T-cell (primary cell): Measurements from ENCODE around the gene MME. TPM values are rescaled to one million over a fixed set of nuclear protein-coding genes. Genes with fewer than 3 reads are reported as not detected.

Source experiments
- ATAC-seq, 4 experiments: fragments of 200-7000 bp in 3 of 4; fragments of 150-1000 bp in 1 of 4; cut with Tn5 transposase; replicated peaks in 1 of 4; 1 replicate in 3 of 4; 2 replicates in 1 of 4; pipeline ENCODE4 v1.10.0; 2021; ENCODE audit warnings: moderate library complexity in 3 of 4, mild to moderate bottlenecking in 2 of 4, moderate number of reproducible peaks in 1 of 4
- CTCF ChIA-PET, 2 donors: fragments of 300-600 bp; sonication (Branson Sonifier 250); formaldehyde crosslinking; loops; one replicate each; lab custom pipeline; 2022; ENCODE audit warnings: antibody characterized with exemption in 2 of 2; lab: Charles Lee
- POLR2A ChIA-PET, 2 donors: fragments of 300-600 bp; sonication (Branson Sonifier 250); formaldehyde crosslinking; loops; one replicate each; lab custom pipeline; 2022; ENCODE audit warnings: antibody characterized with exemption in 2 of 2; lab: Charles Lee
- DNase-seq, 35 experiments: peaks; one replicate each; pipeline versions ENCODE4 v3.0.0 to v3.0.0-alpha.2; 2013 to 2023
- H3K27ac ChIP-seq: one replicate; pipeline ENCODE4 v1.5.1; 2013; ENCODE audit warnings: low read length
- H3K27me3 ChIP-seq, 2 experiments: replicated peaks in 1 of 2; 1 replicate in 1 of 2; 2 replicates in 1 of 2; pipeline versions ENCODE4 v1.6.1 to v1.7.0; 2013; ENCODE audit warnings: low read length in 1 of 2, mixed read lengths in 1 of 2; ENCODE audit not compliant: control insufficient read depth in 2 of 2, insufficient read depth in 2 of 2; ENCODE audit errors: extremely low read depth in 1 of 2
- H3K36me3 ChIP-seq, 2 donors: 1 replicate in 1 of 2; 2 replicates in 1 of 2; pipeline versions ENCODE4 v1.6.1 to v1.7.0; 2013; ENCODE audit warnings: low read length in 1 of 2; ENCODE audit not compliant: control insufficient read depth in 2 of 2, insufficient read depth in 1 of 2; ENCODE audit errors: extremely low read depth in 1 of 2
- H3K4me1 ChIP-seq, 2 experiments: 1 replicate in 1 of 2; 2 replicates in 1 of 2; pipeline versions ENCODE4 v1.6.1 to v1.7.0; 2013; ENCODE audit warnings: low read length in 2 of 2, mixed read lengths in 1 of 2; ENCODE audit not compliant: insufficient read depth in 2 of 2, control insufficient read depth in 1 of 2; ENCODE audit errors: extremely low read depth in 1 of 2
- H3K4me3 ChIP-seq, 2 donors: 1 replicate in 1 of 2; 2 replicates in 1 of 2; pipeline versions ENCODE4 v1.5.1 to v1.7.0; 2013; ENCODE audit warnings: mild to moderate bottlenecking in 2 of 2, low read length in 1 of 2, moderate library complexity in 1 of 2; ENCODE audit not compliant: control insufficient read depth in 1 of 2; ENCODE audit errors: extremely low read depth in 1 of 2
- H3K9me3 ChIP-seq: 2 replicates; pipeline ENCODE4 v1.7.0; 2013
- H3K27ac Mint-ChIP-seq, 2 donors: one replicate each; pipeline ENCODE4 v1.8.0; 2020 to 2021; ENCODE audit warnings: mild to moderate bottlenecking in 2 of 2, mixed read lengths in 2 of 2
- H3K27me3 Mint-ChIP-seq, 2 donors: one replicate each; pipeline ENCODE4 v1.8.0; 2021 to 2022; ENCODE audit warnings: mixed read lengths in 2 of 2
- H3K36me3 Mint-ChIP-seq: one replicate; pipeline ENCODE4 v1.8.0; 2021; ENCODE audit warnings: mixed read lengths
- H3K4me1 Mint-ChIP-seq, 3 donors: one replicate each; pipeline ENCODE4 v1.8.0; 2020 to 2022; ENCODE audit warnings: mixed read lengths in 3 of 3, mild to moderate bottlenecking in 1 of 3
- H3K4me3 Mint-ChIP-seq, 3 donors: one replicate each; pipeline ENCODE4 v1.8.0; 2020 to 2022; ENCODE audit warnings: mild to moderate bottlenecking in 3 of 3, mixed read lengths in 3 of 3, moderate library complexity in 3 of 3
- H3K9me3 Mint-ChIP-seq, 3 donors: one replicate each; pipeline ENCODE4 v1.8.0; 2020 to 2022; ENCODE audit warnings: mixed read lengths in 3 of 3
- WGBS: methylation state at CpG from one replicate; pipeline ENCODE4 v1.1.5; 2013; ENCODE audit warnings: missing lambda C conversion rate; ENCODE audit not compliant: insufficient coverage; 5-methylcytosine and 5-hydroxymethylcytosine counted together
- total RNA-seq, 35 experiments: library from RNA in 6 of 35; stranded (reverse) in 6 of 35; fragments of 120-200 nt in 1 of 35; gene quantifications; one replicate each; pipeline versions ENCODE4 v1.2.1 to v1.2.4 and lab custom pipeline; 2013 to 2026

The MME gene
- total RNA-seq, 5 donors from 2014 or later (not counting 1 experiment from before 2014, with no cell fraction given), result 0.35 to 2.2 (median 0.93) TPM

GRCh38 chr3:155135003-155135402, 54.9 kb downstream of the MME start:
- CTCF ChIA-PET, result no interaction called here
- no peak overlapping the region for H3K27ac Mint-ChIP-seq

GRCh38 chr3:155138677-155139076, 58.6 kb downstream of the MME start:
- Mint-ChIP-seq H3K27me3 (no peaks in the 10 kb centered on the region), H3K4me1 (no peaks in the 10 kb centered on the region), H3K4me3 (no peak overlapping the region), H3K36me3 (no peaks in the 10 kb centered on the region), H3K9me3 (peaks cover 5 to 20% (median 10%) of the 10 kb centered on the region in 3 donors), H3K27ac (no peak overlapping the region)
- no peaks in the 10 kb centered on the region for H3K4me1 ChIP-seq
- H3K4me3 ChIP-seq, result no peak overlapping the region
- ChIA-PET CTCF (no interaction called here), POLR2A (no interaction called here)
- no peaks in the 10 kb centered on the region for H3K27me3 ChIP-seq
- ATAC-seq, result no peak
- no peak for DNase-seq
- WGBS, result 92% methylated on average over 2 of the region's 4 CpGs
- H3K9me3 ChIP-seq, result no peaks in the 10 kb centered on the region
- H3K36me3 ChIP-seq, result no peaks in the 10 kb centered on the region
- H3K27ac ChIP-seq, result no peak overlapping the region

More at GRCh38 chr3:155135003-155135402, 54.9 kb downstream of the MME start:
- Mint-ChIP-seq H3K4me3 (no peak overlapping the region), H3K36me3 (no peaks in the 10 kb centered on the region), H3K27me3 (no peaks in the 10 kb centered on the region), H3K4me1 (no peaks in the 10 kb centered on the region), H3K9me3 (peaks cover 5 to 20% (median 10%) of the 10 kb centered on the region in 3 donors)
- Histone ChIP-seq H3K36me3 (no peaks in the 10 kb centered on the region), H3K9me3 (no peaks in the 10 kb centered on the region), H3K27ac (no peak overlapping the region), H3K4me1 (no peaks in the 10 kb centered on the region), H3K4me3 (no peak overlapping the region), H3K27me3 (no peaks in the 10 kb centered on the region)
- ATAC-seq (no peak), DNase-seq (no peak)
- POLR2A ChIA-PET, result no interaction called here

GRCh38 chr3:155147588-155147987, 67.5 kb downstream of the MME start:
- H3K9me3 ChIP-seq, result no peaks in the 10 kb centered on the region
- H3K27ac Mint-ChIP-seq, result no peak overlapping the region
- H3K4me3 Mint-ChIP-seq, result no peak overlapping the region
- no CpG with 5 or more reads among the region's 1 CpG for WGBS
- no peaks in the 10 kb centered on the region for H3K36me3 ChIP-seq
- ATAC-seq (no peak), DNase-seq (no peak)
- H3K27me3 Mint-ChIP-seq, result no peaks in the 10 kb centered on the region
- CTCF ChIA-PET, result no interaction called here
- no peaks in the 10 kb centered on the region for H3K27me3 ChIP-seq
- no peaks in the 10 kb centered on the region for H3K9me3 Mint-ChIP-seq
- H3K4me1 ChIP-seq, result no peaks in the 10 kb centered on the region
- no peak overlapping the region for H3K4me3 ChIP-seq
- H3K4me1 Mint-ChIP-seq, result no peaks in the 10 kb centered on the region
- H3K27ac ChIP-seq, result no peak overlapping the region
- no peaks in the 10 kb centered on the region for H3K36me3 Mint-ChIP-seq
- POLR2A ChIA-PET, result no interaction called here

- Mint-ChIP-seq H3K4me1 (peaks cover 0 to 3% (median 0%) of the 10 kb centered on the region in 3 donors), H3K27me3 (no peaks in the 10 kb centered on the region), H3K9me3 (no peaks in the 10 kb centered on the region), H3K27ac (no peak overlapping the region), H3K36me3 (no peaks in the 10 kb centered on the region), H3K4me3 (no peak overlapping the region)
- ATAC-seq, result no peak
- ChIA-PET CTCF (no interaction called here), POLR2A (no interaction called here)
- no peaks in the 10 kb centered on the region for H3K36me3 ChIP-seq
- no peak overlapping the region for H3K4me3 ChIP-seq
- DNase-seq, result no peak
- 25% methylated on average over 1 of the region's 3 CpGs for WGBS
- no peaks in the 10 kb centered on the region for H3K9me3 ChIP-seq
- no peak overlapping the region for H3K27ac ChIP-seq
- H3K27me3 ChIP-seq, result no peaks in the 10 kb centered on the region
- no peaks in the 10 kb centered on the region for H3K4me1 ChIP-seq
These were observed 69.4 kb downstream of the MME start for GRCh38 chr3:155149494-155149893.

GRCh38 chr3:155153242-155154186, 73.4 kb downstream of the MME start:
- DNase-seq (no peak), ATAC-seq (no peak)
- ChIA-PET POLR2A (interaction anchor here in 1 of 2 donors (0.7 kb wide), 1 partner anchor 57 kb away, joined by 3 read pairs; no protein-coding TSS in a partner anchor), CTCF (no interaction called here)
- Histone ChIP-seq H3K27me3 (no peaks in the 10 kb centered on the region), H3K27ac (no peak overlapping the region), H3K4me1 (no peaks in the 10 kb centered on the region), H3K9me3 (no peaks in the 10 kb centered on the region), H3K4me3 (no peak overlapping the region), H3K36me3 (no peaks in the 10 kb centered on the region)
- no peaks in the 10 kb centered on the region for H3K36me3 Mint-ChIP-seq
- H3K4me1 Mint-ChIP-seq, result peaks cover 0 to 3% (median 0%) of the 10 kb centered on the region in 3 donors
- no peaks in the 10 kb centered on the region for H3K9me3 Mint-ChIP-seq
- no peak overlapping the region for H3K4me3 Mint-ChIP-seq
- H3K27ac Mint-ChIP-seq, result peak overlapping the region in 1 of 2 donors; percentile 5
- no CpG with 5 or more reads among the region's 6 CpGs for WGBS
- H3K27me3 Mint-ChIP-seq, result no peaks in the 10 kb centered on the region

GRCh38 chr3:155154255-155154654, 74.1 kb downstream of the MME start:
- DNase-seq (no peak), ATAC-seq (no peak)
- Histone ChIP-seq H3K4me3 (no peak overlapping the region), H3K36me3 (no peaks in the 10 kb centered on the region), H3K27ac (no peak overlapping the region), H3K9me3 (no peaks in the 10 kb centered on the region), H3K4me1 (no peaks in the 10 kb centered on the region), H3K27me3 (no peaks in the 10 kb centered on the region)
- Mint-ChIP-seq H3K4me1 (peaks cover 0 to 3% (median 0%) of the 10 kb centered on the region in 3 donors), H3K27me3 (no peaks in the 10 kb centered on the region), H3K4me3 (no peak overlapping the region), H3K9me3 (no peaks in the 10 kb centered on the region), H3K36me3 (no peaks in the 10 kb centered on the region), H3K27ac (no peak overlapping the region)
- CTCF ChIA-PET, result no interaction called here
- WGBS, result 69% methylated on average over 1 of the region's 3 CpGs
- POLR2A ChIA-PET, result no interaction called here
